NCI-H524 (cell line): ENCODE data around the gene TMEM119.
A peak's percentile ranks its signal among the peaks of the same experiment; 100 is the strongest.
"Not testable (repeated sequence)": the region's sequence is repeated elsewhere in the genome, so short reads cannot be mapped to it uniquely, and the experiment has no call there.

Experiments
- DNase-seq, 2 experiments: peaks; one replicate each; lab custom pipeline; 2025; lab: John Stamatoyannopoulos, UW

Gene TMEM119

GRCh38 chr12:108565976-108566375 lies 31.9 kb downstream of the TMEM119 start:
- peak; percentile 71 to 91 for DNase-seq

- no peak for DNase-seq
Measured at GRCh38 chr12:108565146-108565545, 32.7 kb downstream of the TMEM119 start.

GRCh38 chr12:108564724-108565123 lies 33.2 kb downstream of the TMEM119 start:
- no peak for DNase-seq

- DNase-seq = no peak
Measured at GRCh38 chr12:108563804-108564151, 34.1 kb downstream of the TMEM119 start.

GRCh38 chr12:108563136-108563803 lies 34.6 kb downstream of the TMEM119 start:
- DNase-seq = peak; percentile 69 to 82

GRCh38 chr12:108562348-108563135 lies 35.3 kb downstream of the TMEM119 start, which contains the start of gene ISCU:
Gene ISCU, plus strand, starts transcription at chr12:108562596. Its CDS starts 27 bp downstream, at chr12:108562623.
- DNase-seq = peak; percentile 89 to 96

GRCh38 chr12:108561852-108562347 lies 36.0 kb downstream of the TMEM119 start:
- peak in 1 of 2 experiments; percentile 72 for DNase-seq

GRCh38 chr12:108560752-108561719 lies 36.8 kb downstream of the TMEM119 start, which contains the start of gene SART3:
Gene SART3, minus strand, starts transcription at chr12:108561173. Its CDS starts 19 bp downstream, at chr12:108561154.
- peak; percentile 76 to 90 for DNase-seq

GRCh38 chr12:108560321-108560721 lies 37.6 kb downstream of the TMEM119 start:
- no peak for DNase-seq

- no peak for DNase-seq
Measured at GRCh38 chr12:108559748-108560147, 38.1 kb downstream of the TMEM119 start.

- DNase-seq = no peak
Measured at GRCh38 chr12:108559007-108559655, 38.8 kb downstream of the TMEM119 start.

- not testable (repeated sequence) for DNase-seq
Measured at GRCh38 chr12:108555383-108555782, 42.5 kb downstream of the TMEM119 start.

- DNase-seq = no peak
Measured at GRCh38 chr12:108553799-108554198, 44.1 kb downstream of the TMEM119 start.

- DNase-seq = no peak
Measured at GRCh38 chr12:108551535-108551934, 46.3 kb downstream of the TMEM119 start.

- no peak for DNase-seq
Measured at GRCh38 chr12:108548954-108549521, 48.8 kb downstream of the TMEM119 start.

GRCh38 chr12:108547686-108548085 lies 50.2 kb downstream of the TMEM119 start:
- DNase-seq = no peak

GRCh38 chr12:108543652-108544051 lies 54.2 kb downstream of the TMEM119 start:
- DNase-seq = no peak

GRCh38 chr12:108542320-108542719 lies 55.6 kb downstream of the TMEM119 start:
- no peak for DNase-seq
